ENCODE data around the gene TRMT61A. TPM values are rescaled to one million over a fixed set of nuclear protein-coding genes. Genes with fewer than 3 reads are reported as not detected.

The TRMT61A gene
- total RNA-seq, 1 experiment from 2014 or later, result 25.9 TPM

DNA sequence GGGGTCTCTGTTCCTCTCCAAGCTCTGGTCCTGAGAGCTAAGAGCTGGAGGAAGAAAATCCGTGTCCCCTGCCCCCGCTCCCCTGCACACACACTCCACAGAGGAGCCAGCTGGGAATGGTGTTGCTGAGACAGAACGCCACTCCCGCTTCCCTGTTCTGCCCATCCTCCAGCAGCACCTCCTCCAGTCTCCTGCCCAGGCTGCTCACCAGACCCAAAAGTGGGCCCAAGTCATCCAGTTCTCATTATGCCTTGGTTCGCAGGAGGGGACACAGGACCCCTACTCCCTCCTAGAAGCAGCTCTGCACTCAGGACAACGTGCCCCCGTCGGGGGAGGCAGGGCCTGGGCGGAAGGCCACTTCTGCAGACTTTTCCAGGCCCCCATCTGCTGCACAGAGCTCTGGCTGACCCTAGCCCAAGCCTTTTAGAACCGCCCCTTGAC, 830 bp upstream of the TRMT61A start:
- TF ChIP-seq, protein P1, sequence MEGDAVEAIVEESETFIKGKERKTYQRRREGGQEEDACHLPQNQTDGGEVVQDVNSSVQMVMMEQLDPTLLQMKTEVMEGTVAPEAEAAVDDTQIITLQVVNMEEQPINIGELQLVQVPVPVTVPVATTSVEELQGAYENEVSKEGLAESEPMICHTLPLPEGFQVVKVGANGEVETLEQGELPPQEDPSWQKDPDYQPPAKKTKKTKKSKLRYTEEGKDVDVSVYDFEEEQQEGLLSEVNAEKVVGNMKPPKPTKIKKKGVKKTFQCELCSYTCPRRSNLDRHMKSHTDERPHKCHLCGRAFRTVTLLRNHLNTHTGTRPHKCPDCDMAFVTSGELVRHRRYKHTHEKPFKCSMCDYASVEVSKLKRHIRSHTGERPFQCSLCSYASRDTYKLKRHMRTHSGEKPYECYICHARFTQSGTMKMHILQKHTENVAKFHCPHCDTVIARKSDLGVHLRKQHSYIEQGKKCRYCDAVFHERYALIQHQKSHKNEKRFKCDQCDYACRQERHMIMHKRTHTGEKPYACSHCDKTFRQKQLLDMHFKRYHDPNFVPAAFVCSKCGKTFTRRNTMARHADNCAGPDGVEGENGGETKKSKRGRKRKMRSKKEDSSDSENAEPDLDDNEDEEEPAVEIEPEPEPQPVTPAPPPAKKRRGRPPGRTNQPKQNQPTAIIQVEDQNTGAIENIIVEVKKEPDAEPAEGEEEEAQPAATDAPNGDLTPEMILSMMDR (IDR thresholded peaks at IDR 0.05; ENCODE audit: unreplicated experiment), result no peak
- H3K27ac Mint-ChIP-seq (ENCODE audit: unreplicated experiment), result peak overlapping the region; percentile 70
- no peaks in the 10 kb centered on the region for H3K27me3 Mint-ChIP-seq (ENCODE audit: unreplicated experiment)
- intact Hi-C loops (cut with micrococcal nuclease; ENCODE audit: unreplicated experiment), result no loop called here
- no peaks in the 10 kb centered on the region for H3K9me3 Mint-ChIP-seq (ENCODE audit: low read depth, unreplicated experiment)
- CTCF ChIA-PET, result interaction anchor here (0.6 to 1.7 kb wide), 5 partner anchors 9 to 49 kb away, joined by 4 to 10 read pairs (median 5); no protein-coding TSS in a partner anchor
- H3K36me3 Mint-ChIP-seq (ENCODE audit: insufficient read depth, unreplicated experiment), result peaks cover 51% of the 10 kb centered on the region
- peaks cover 33% of the 10 kb centered on the region for H3K4me1 Mint-ChIP-seq (ENCODE audit: low read depth, unreplicated experiment)
- no peak for DNase-seq
- H3K4me3 Mint-ChIP-seq (ENCODE audit: low read depth, unreplicated experiment), result peak overlapping the region; percentile 74
- no TSS peak for BruUV-seq (replicated peaks)

DNA sequence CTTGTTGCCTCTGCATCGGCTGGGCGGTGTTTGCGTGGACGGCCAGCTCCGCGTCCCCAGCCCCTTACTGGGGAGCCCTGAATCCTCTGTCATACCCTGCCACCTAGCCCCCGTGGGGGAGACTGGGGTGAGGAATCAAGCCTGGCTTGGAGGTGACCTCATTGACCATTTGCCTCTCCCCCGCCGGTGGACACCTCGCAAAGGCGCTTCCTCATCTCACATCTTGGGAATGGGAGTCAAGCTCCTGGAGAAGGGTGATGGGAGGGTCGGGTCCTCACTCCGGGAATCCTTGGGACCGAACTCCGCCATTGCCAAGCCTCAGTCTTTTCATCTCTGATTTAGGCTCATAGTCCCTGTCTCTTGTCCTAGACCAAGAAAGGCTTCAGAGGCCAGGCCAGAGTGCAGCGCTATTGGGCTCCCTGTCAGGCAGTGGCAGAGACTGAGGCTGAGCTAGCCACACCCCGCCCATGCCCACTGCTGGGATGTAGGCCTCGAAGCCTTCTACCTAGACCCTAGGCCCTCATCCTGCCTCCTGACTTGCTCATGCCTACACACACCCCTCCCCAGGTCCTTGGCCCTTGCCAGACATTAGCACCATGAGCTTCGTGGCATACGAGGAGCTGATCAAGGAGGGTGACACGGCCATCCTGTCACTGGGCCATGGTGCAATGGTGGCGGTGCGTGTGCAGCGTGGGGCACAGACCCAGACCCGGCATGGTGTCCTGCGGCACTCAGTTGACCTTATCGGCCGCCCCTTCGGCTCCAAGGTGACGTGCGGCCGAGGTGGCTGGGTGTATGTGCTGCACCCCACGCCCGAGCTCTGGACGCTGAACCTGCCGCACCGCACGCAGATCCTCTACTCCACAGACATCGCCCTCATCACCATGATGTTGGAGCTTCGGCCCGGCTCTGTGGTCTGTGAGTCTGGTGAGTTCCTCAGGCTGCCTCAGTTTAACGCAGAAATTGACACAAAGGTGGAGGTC, 678 bp downstream of the TRMT61A start:
- peak overlapping the region; percentile 74 for H3K4me3 Mint-ChIP-seq (ENCODE audit: low read depth, unreplicated experiment)
- intact Hi-C loops (cut with micrococcal nuclease; ENCODE audit: unreplicated experiment), result no loop called here
- peak overlapping the region; percentile 70 for H3K27ac Mint-ChIP-seq (ENCODE audit: unreplicated experiment)
- TSS peak; percentile 87 for BruUV-seq (replicated peaks)
- TF ChIP-seq, protein P1 (IDR thresholded peaks at IDR 0.05; ENCODE audit: unreplicated experiment), result no peak
- CTCF ChIA-PET, result interaction anchor here (1.7 kb wide), 1 partner anchor 10 kb away, joined by 10 read pairs; no protein-coding TSS in a partner anchor
- peaks cover 31% of the 10 kb centered on the region for H3K4me1 Mint-ChIP-seq (ENCODE audit: low read depth, unreplicated experiment)
- H3K9me3 Mint-ChIP-seq (ENCODE audit: low read depth, unreplicated experiment), result no peaks in the 10 kb centered on the region
- H3K27me3 Mint-ChIP-seq (ENCODE audit: unreplicated experiment), result no peaks in the 10 kb centered on the region
- H3K36me3 Mint-ChIP-seq (ENCODE audit: insufficient read depth, unreplicated experiment), result peaks cover 48% of the 10 kb centered on the region
- DNase-seq, result no peak

DNA sequence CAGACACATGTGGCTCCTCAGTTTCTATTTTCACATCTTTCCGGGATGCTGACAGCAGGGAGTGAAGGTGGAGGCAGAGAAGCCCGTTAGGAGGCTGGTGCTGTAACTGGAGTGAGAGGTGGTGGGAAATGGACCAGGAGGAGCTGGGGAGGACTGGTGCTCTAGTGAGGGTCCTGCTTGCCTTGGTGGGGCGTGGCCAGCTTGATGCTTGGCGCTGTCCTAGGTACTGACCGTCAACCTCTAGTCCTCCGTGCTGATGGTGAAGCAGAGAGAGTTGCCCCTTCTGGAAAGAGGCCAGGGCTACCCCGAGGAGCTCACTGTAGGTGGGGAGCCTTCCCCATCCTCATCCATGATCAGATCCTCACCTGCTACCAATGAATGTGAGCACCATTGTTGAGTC, 1.4 kb downstream of the TRMT61A start:
- H3K36me3 Mint-ChIP-seq (ENCODE audit: insufficient read depth, unreplicated experiment), result peaks cover 48% of the 10 kb centered on the region
- BruUV-seq (replicated peaks), result no TSS peak
- H3K27ac Mint-ChIP-seq (ENCODE audit: unreplicated experiment), result no peak overlapping the region
- no peak for DNase-seq
- no peaks in the 10 kb centered on the region for H3K9me3 Mint-ChIP-seq (ENCODE audit: low read depth, unreplicated experiment)
- peaks cover 23% of the 10 kb centered on the region for H3K4me1 Mint-ChIP-seq (ENCODE audit: low read depth, unreplicated experiment)
- peak overlapping the region; percentile 74 for H3K4me3 Mint-ChIP-seq (ENCODE audit: low read depth, unreplicated experiment)
- TF ChIP-seq, protein P1 (IDR thresholded peaks at IDR 0.05; ENCODE audit: unreplicated experiment), result no peak
- intact Hi-C loops (cut with micrococcal nuclease; ENCODE audit: unreplicated experiment), result no loop called here
- no peaks in the 10 kb centered on the region for H3K27me3 Mint-ChIP-seq (ENCODE audit: unreplicated experiment)
- CTCF ChIA-PET, result no interaction called here

DNA sequence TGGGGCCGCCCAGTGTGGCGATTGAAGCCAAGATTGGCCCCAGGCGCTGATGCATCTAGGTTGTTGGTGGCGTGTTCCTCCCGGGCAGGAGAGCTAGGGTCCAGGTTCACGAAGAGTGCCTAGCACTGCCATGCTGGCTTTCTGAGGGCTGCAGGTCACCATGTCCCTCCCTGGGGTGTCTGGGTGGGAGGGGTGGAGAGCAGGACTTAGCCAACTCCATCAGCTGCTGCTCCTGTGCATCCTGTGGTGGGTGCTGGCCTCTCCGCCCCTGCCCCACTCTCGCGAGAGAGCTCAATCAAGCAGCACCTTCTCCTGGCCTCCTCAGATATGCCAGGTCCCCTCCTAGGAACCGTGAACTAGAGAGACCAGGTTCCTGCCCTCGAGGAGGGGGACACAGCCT, 1.8 kb downstream of the TRMT61A start:
- TF ChIP-seq, protein P1 (IDR thresholded peaks at IDR 0.05; ENCODE audit: unreplicated experiment), result no peak
- intact Hi-C loops (cut with micrococcal nuclease; ENCODE audit: unreplicated experiment), result no loop called here
- BruUV-seq (replicated peaks), result no TSS peak
- Mint-ChIP-seq H3K36me3 (ENCODE audit: insufficient read depth, unreplicated experiment) (peaks cover 48% of the 10 kb centered on the region), H3K27ac (ENCODE audit: unreplicated experiment) (no peak overlapping the region), H3K9me3 (ENCODE audit: low read depth, unreplicated experiment) (no peaks in the 10 kb centered on the region), H3K4me1 (ENCODE audit: low read depth, unreplicated experiment) (peaks cover 19% of the 10 kb centered on the region), H3K27me3 (ENCODE audit: unreplicated experiment) (no peaks in the 10 kb centered on the region), H3K4me3 (ENCODE audit: low read depth, unreplicated experiment) (no peak overlapping the region)
- CTCF ChIA-PET, result no interaction called here
- no peak for DNase-seq
